OCI-LY1 (cell line): ENCODE results near the gene AOAH.

Experiments used
- CTCF ChIP-seq: fragments of 200-600 bp; sonication (generic), shearing (Covaris generic); IDR thresholded peaks from 2 replicates; pipeline ENCODE4 v1.5.1; 2017; ENCODE audit warnings: mild to moderate bottlenecking, antibody characterized with exemption, low read length, moderate library complexity, mixed read lengths
- EZH2 ChIP-seq: fragments of 200-600 bp; sonication (generic), shearing (Covaris generic); IDR thresholded peaks from 2 replicates; pipeline ENCODE4 v1.8.0; 2017; ENCODE audit warnings: borderline replicate concordance, mixed run types, mild to moderate bottlenecking, antibody characterized with exemption, low read length, moderate library complexity, mixed read lengths

- no peak for TF ChIP-seq CTCF
- TF ChIP-seq EZH2: no peak
Measured at GRCh38 chr7:36621396-36621795, 102.9 kb downstream of the AOAH start.
